Measurements from ENCODE around the gene PRKCH. TPM values are rescaled to one million over a fixed set of nuclear protein-coding genes. Genes with fewer than 3 reads are reported as not detected.

Gene PRKCH
- total RNA-seq, 3 donors from 2014 or later (not counting 1 experiment from before 2014, with no cell fraction given) = 610 to 756 (median 618) TPM

DNA sequence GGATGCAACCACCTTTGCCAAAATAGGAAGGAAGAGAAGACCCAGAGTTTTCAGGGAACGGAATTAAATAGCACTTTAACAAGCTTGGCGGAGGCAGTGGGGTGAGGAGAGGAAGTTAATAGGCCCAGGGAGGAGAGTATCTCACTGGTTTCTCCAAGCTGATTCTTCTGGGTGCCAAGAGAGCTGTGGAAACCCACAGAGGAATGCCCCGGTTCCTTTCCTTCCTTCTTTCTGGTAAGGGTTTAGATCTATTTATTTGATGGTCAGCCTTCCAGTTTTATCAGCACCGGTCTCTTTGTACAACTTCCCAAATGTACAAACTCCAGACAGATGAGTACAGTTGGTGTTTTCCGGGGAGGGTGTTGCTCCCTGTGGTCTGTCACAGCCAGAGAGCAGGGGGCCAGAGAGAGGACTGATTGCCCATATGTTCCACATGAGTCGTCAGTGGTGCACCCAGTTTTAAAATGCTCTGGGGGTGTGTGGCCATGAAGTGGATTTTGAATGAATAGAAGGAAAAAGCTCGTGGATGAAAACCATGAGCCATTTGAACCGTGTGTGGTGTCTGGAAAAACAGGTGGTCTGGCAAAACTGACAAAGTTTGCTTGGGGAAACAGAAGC is 26.6 kb downstream of the PRKCH start:
- peaks cover 99% of the 10 kb centered on the region in 2 donors for H3K4me1 Mint-ChIP-seq
- H3K4me3 Mint-ChIP-seq = peak overlapping the region; percentile 92
- Histone ChIP-seq H3K4me3 (ENCODE audit: low read length) (peak overlapping the region; percentile 5), H3K9me3 (ENCODE audit: control insufficient read depth, insufficient read depth, low read length) (no peaks in the 10 kb centered on the region), H3K36me3 (ENCODE audit: control insufficient read depth, insufficient read depth, low read length) (no peaks in the 10 kb centered on the region), H3K27me3 (ENCODE audit: control insufficient read depth, insufficient read depth, low read length) (no peaks in the 10 kb centered on the region), H3K4me1 (ENCODE audit: control insufficient read depth, insufficient read depth, low read length) (peaks cover 84% of the 10 kb centered on the region), H3K27ac (ENCODE audit: low read length) (peak overlapping the region; percentile 90)
- ATAC-seq = peak; percentile 33 to 45 (median 34)
- H3K36me3 Mint-ChIP-seq = no peaks in the 10 kb centered on the region
- TF ChIP-seq, protein P1, sequence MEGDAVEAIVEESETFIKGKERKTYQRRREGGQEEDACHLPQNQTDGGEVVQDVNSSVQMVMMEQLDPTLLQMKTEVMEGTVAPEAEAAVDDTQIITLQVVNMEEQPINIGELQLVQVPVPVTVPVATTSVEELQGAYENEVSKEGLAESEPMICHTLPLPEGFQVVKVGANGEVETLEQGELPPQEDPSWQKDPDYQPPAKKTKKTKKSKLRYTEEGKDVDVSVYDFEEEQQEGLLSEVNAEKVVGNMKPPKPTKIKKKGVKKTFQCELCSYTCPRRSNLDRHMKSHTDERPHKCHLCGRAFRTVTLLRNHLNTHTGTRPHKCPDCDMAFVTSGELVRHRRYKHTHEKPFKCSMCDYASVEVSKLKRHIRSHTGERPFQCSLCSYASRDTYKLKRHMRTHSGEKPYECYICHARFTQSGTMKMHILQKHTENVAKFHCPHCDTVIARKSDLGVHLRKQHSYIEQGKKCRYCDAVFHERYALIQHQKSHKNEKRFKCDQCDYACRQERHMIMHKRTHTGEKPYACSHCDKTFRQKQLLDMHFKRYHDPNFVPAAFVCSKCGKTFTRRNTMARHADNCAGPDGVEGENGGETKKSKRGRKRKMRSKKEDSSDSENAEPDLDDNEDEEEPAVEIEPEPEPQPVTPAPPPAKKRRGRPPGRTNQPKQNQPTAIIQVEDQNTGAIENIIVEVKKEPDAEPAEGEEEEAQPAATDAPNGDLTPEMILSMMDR (IDR thresholded peaks at IDR 0.05) = no peak
- no peaks in the 10 kb centered on the region for H3K9me3 Mint-ChIP-seq
- intact Hi-C loops (cut with micrococcal nuclease) = loop anchor here (10.0 kb wide), 1 partner anchor 317 kb away; no protein-coding TSS in a partner anchor
- peak in 1 of 2 donors; percentile 54 for DNase-seq
- 4% methylated on average over 6 of the region's 8 CpGs for WGBS (ENCODE audit: insufficient coverage)
- H3K27ac Mint-ChIP-seq = peak overlapping the region in 1 of 2 donors; percentile 99
- no peaks in the 10 kb centered on the region for H3K27me3 Mint-ChIP-seq (ENCODE audit: low read depth in 2 of 2)

DNA sequence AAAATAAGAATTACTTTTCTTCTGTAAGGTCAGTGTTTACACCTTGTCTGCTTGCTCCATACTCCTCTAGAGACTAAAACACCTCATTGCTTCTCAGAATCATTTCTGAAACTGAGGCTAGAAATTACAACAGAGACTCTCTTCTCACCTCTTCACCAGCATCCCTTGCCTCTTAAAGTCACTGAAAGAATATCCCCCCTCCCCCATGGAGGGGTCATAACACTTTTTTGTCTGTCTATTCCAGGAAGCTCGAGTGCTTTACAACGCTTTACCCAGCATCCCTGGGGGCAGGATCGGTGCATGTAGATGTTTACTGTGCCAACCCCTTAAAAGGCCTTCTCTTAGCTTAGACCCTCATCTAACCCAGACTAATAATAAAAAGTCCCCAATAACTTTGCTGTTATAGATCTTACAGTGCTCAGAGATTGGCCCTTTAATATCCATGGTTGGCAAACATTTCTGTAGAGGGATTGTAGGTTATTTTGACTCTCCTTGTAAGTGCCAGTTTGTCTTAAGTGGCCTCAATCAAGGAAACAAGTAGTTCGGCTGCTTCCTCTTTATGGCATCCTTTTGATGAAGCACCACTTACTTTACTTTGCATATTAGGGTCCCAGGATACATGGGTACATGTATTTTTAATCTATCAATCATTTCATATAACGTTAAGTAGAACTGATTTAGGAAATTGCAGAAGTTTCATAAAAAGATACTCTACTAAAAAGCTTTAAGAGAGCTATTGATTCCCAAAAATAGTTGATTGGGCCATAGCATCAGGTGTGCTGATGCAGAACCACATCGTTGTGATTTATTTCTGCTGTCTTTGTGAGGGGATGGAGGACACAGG is 29.3 kb downstream of the PRKCH start:
- Mint-ChIP-seq H3K9me3 (no peaks in the 10 kb centered on the region), H3K4me3 (peak overlapping the region; percentile 78), H3K27ac (peak overlapping the region in 1 of 2 donors; percentile 99), H3K4me1 (peaks cover 100% of the 10 kb centered on the region in 2 donors), H3K36me3 (no peaks in the 10 kb centered on the region), H3K27me3 (ENCODE audit: low read depth in 2 of 2) (no peaks in the 10 kb centered on the region)
- no peaks in the 10 kb centered on the region for H3K9me3 ChIP-seq (ENCODE audit: control insufficient read depth, insufficient read depth, low read length)
- peak overlapping the region; percentile 90 for H3K27ac ChIP-seq (ENCODE audit: low read length)
- H3K4me1 ChIP-seq (ENCODE audit: control insufficient read depth, insufficient read depth, low read length) = peaks cover 68% of the 10 kb centered on the region
- H3K4me3 ChIP-seq (ENCODE audit: low read length) = no peak overlapping the region
- H3K36me3 ChIP-seq (ENCODE audit: control insufficient read depth, insufficient read depth, low read length) = no peaks in the 10 kb centered on the region
- TF ChIP-seq, protein P1 (IDR thresholded peaks at IDR 0.05) = no peak
- peak in 1 of 2 donors; percentile 57 for DNase-seq
- no peaks in the 10 kb centered on the region for H3K27me3 ChIP-seq (ENCODE audit: control insufficient read depth, insufficient read depth, low read length)
- intact Hi-C loops (cut with micrococcal nuclease) = loop anchor here (2.0 kb wide), 1 partner anchor 18 kb away; no protein-coding TSS in a partner anchor
- ATAC-seq = peak; percentile 39 to 49 (median 43)
- 5% methylated on average over 5 of the region's 6 CpGs for WGBS (ENCODE audit: insufficient coverage)

DNA sequence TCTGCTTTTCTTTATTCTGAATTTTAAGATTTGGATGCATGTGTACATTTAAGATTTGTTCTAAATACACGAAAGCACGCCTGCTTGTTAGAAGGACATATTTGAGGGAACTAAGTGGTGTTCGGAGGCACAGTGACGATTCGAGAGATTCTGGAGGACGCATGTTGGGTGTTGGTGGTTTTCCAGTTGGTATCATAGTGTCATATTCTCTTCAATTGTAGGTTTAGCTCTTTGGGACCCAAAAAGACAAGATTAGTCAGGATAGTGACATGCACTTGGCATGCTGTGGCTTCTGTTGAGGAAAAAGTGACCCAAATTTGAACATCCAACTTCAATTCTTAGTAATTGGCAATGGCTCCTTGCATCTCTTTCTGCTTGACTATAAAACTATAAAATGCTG is 30.1 kb downstream of the PRKCH start:
- intact Hi-C loops (cut with micrococcal nuclease) = loop anchor here (2.0 kb wide), 1 partner anchor 17 kb away; no protein-coding TSS in a partner anchor
- Histone ChIP-seq H3K9me3 (ENCODE audit: control insufficient read depth, insufficient read depth, low read length) (no peaks in the 10 kb centered on the region), H3K4me1 (ENCODE audit: control insufficient read depth, insufficient read depth, low read length) (peaks cover 71% of the 10 kb centered on the region), H3K36me3 (ENCODE audit: control insufficient read depth, insufficient read depth, low read length) (peaks cover 3% of the 10 kb centered on the region), H3K27ac (ENCODE audit: low read length) (peak overlapping the region; percentile 90), H3K4me3 (ENCODE audit: low read length) (no peak overlapping the region), H3K27me3 (ENCODE audit: control insufficient read depth, insufficient read depth, low read length) (no peaks in the 10 kb centered on the region)
- WGBS (ENCODE audit: insufficient coverage) = 43% methylated on average over 6 of the region's 6 CpGs
- peaks cover 100% of the 10 kb centered on the region in 2 donors for H3K4me1 Mint-ChIP-seq
- H3K36me3 Mint-ChIP-seq = peaks cover 5% of the 10 kb centered on the region
- H3K4me3 Mint-ChIP-seq = peak overlapping the region; percentile 78
- peak overlapping the region in 1 of 2 donors; percentile 99 for H3K27ac Mint-ChIP-seq
- TF ChIP-seq, protein P1 (IDR thresholded peaks at IDR 0.05) = no peak
- ATAC-seq (peak; percentile 39 to 68 (median 52)), DNase-seq (peak in 1 of 2 donors; percentile 47)
- no peaks in the 10 kb centered on the region for H3K27me3 Mint-ChIP-seq (ENCODE audit: low read depth in 2 of 2)
- H3K9me3 Mint-ChIP-seq = no peaks in the 10 kb centered on the region

Measured in natural killer cell (primary cell).